ENCODE data around the gene FAM83E. TPM values are rescaled to one million over a fixed set of nuclear protein-coding genes. Genes with fewer than 3 reads are reported as not detected.

Gene FAM83E
- total and polyA plus RNA-seq, 4 donors: 0.45 to 12.3 (median 0.74) TPM; not detected in 1

- H3K4me3 ChIP-seq (ENCODE audit: low read length in 2 of 2): no peak overlapping the region
- intact Hi-C loops (cut with DNase I): no loop called here
- WGBS, 2 donors: 36 to 38% methylated on average over 16 of the region's 16 CpGs
- no peak for DNase-seq
- H3K9me3 ChIP-seq (ENCODE audit: control insufficient read depth, low read length): no peaks in the 10 kb centered on the region
- H3K27ac ChIP-seq (ENCODE audit: low read depth in 1 of 2, low read length in 2 of 2): no peak overlapping the region
- no peaks in the 10 kb centered on the region for H3K36me3 ChIP-seq (ENCODE audit: control insufficient read depth in 1 of 2, insufficient read depth in 2 of 2, low read length in 1 of 2)
- no peaks in the 10 kb centered on the region for H3K4me1 ChIP-seq (ENCODE audit: control insufficient read depth in 1 of 2, insufficient read depth in 2 of 2, low read length in 2 of 2)
- no peaks in the 10 kb centered on the region for H3K27me3 ChIP-seq (ENCODE audit: control insufficient read depth in 1 of 2, insufficient read depth in 2 of 2, low read length in 1 of 2)
- ATAC-seq (ENCODE audit: low FRiP score): no peak
Measured at GRCh38 chr19:48656840-48657474, 42.1 kb upstream of the FAM83E start.

GRCh38 chr19:48654299-48655059 is 39.6 kb upstream of the FAM83E start:
- Histone ChIP-seq H3K4me1 (ENCODE audit: control insufficient read depth in 1 of 2, insufficient read depth in 2 of 2, low read length in 2 of 2) (no peaks in the 10 kb centered on the region), H3K4me3 (ENCODE audit: low read length in 2 of 2) (no peak overlapping the region), H3K27me3 (ENCODE audit: control insufficient read depth in 1 of 2, insufficient read depth in 2 of 2, low read length in 1 of 2) (no peaks in the 10 kb centered on the region), H3K36me3 (ENCODE audit: control insufficient read depth in 1 of 2, insufficient read depth in 2 of 2, low read length in 1 of 2) (no peaks in the 10 kb centered on the region), H3K9me3 (ENCODE audit: control insufficient read depth, low read length) (no peaks in the 10 kb centered on the region), H3K27ac (ENCODE audit: low read depth in 1 of 2, low read length in 2 of 2) (no peak overlapping the region)
- DNase-seq (no peak), ATAC-seq (ENCODE audit: low FRiP score) (no peak)
- intact Hi-C loops (cut with DNase I): no loop called here
- 36 to 42% methylated on average over 11 of the region's 11 CpGs for WGBS, 2 donors

GRCh38 chr19:48651683-48652048 is 36.8 kb upstream of the FAM83E start:
- H3K4me1 ChIP-seq (ENCODE audit: control insufficient read depth in 1 of 2, insufficient read depth in 2 of 2, low read length in 2 of 2): no peaks in the 10 kb centered on the region
- H3K36me3 ChIP-seq (ENCODE audit: control insufficient read depth in 1 of 2, insufficient read depth in 2 of 2, low read length in 1 of 2): no peaks in the 10 kb centered on the region
- DNase-seq (no peak), ATAC-seq (ENCODE audit: low FRiP score) (no peak)
- intact Hi-C loops (cut with DNase I): no loop called here
- no peaks in the 10 kb centered on the region for H3K27me3 ChIP-seq (ENCODE audit: control insufficient read depth in 1 of 2, insufficient read depth in 2 of 2, low read length in 1 of 2)
- no peak overlapping the region for H3K27ac ChIP-seq (ENCODE audit: low read depth in 1 of 2, low read length in 2 of 2)
- no peak overlapping the region for H3K4me3 ChIP-seq (ENCODE audit: low read length in 2 of 2)
- no peaks in the 10 kb centered on the region for H3K9me3 ChIP-seq (ENCODE audit: control insufficient read depth, low read length)
- WGBS, 2 donors: 65 to 90% methylated on average over 5 of the region's 5 CpGs

GRCh38 chr19:48650974-48651682 is 36.3 kb upstream of the FAM83E start:
- DNase-seq: no peak
- Histone ChIP-seq H3K27ac (ENCODE audit: low read depth in 1 of 2, low read length in 2 of 2) (no peak overlapping the region), H3K36me3 (ENCODE audit: control insufficient read depth in 1 of 2, insufficient read depth in 2 of 2, low read length in 1 of 2) (no peaks in the 10 kb centered on the region), H3K9me3 (ENCODE audit: control insufficient read depth, low read length) (no peaks in the 10 kb centered on the region), H3K27me3 (ENCODE audit: control insufficient read depth in 1 of 2, insufficient read depth in 2 of 2, low read length in 1 of 2) (no peaks in the 10 kb centered on the region), H3K4me1 (ENCODE audit: control insufficient read depth in 1 of 2, insufficient read depth in 2 of 2, low read length in 2 of 2) (no peaks in the 10 kb centered on the region), H3K4me3 (ENCODE audit: low read length in 2 of 2) (no peak overlapping the region)
- intact Hi-C loops (cut with DNase I): no loop called here
- WGBS, 2 donors: 87% methylated on average over 12 of the region's 12 CpGs
- ATAC-seq (ENCODE audit: low FRiP score): no peak

- 70 to 72% methylated on average over 2 of the region's 2 CpGs for WGBS, 2 donors
- intact Hi-C loops (cut with DNase I): loop anchor here in 1 of 2 donors (5.0 to 10.0 kb wide), 3 partner anchors 69 to 327 kb away; partner anchors contain the start of gene MAMSTR
Measured at GRCh38 chr19:48648134-48648533, 33.3 kb upstream of the FAM83E start.

GRCh38 chr19:48646722-48647216 is 31.9 kb upstream of the FAM83E start:
- Histone ChIP-seq H3K27me3 (ENCODE audit: control insufficient read depth in 1 of 2, insufficient read depth in 2 of 2, low read length in 1 of 2) (no peaks in the 10 kb centered on the region), H3K4me3 (ENCODE audit: low read length in 2 of 2) (no peak overlapping the region), H3K27ac (ENCODE audit: low read depth in 1 of 2, low read length in 2 of 2) (no peak overlapping the region), H3K9me3 (ENCODE audit: control insufficient read depth, low read length) (no peaks in the 10 kb centered on the region), H3K4me1 (ENCODE audit: control insufficient read depth in 1 of 2, insufficient read depth in 2 of 2, low read length in 2 of 2) (peaks cover 0 to 3% of the 10 kb centered on the region in 2 donors), H3K36me3 (ENCODE audit: control insufficient read depth in 1 of 2, insufficient read depth in 2 of 2, low read length in 1 of 2) (no peaks in the 10 kb centered on the region)
- WGBS, 2 donors: 12 to 25% methylated on average over 4 to 9 of the region's 10 CpGs
- ATAC-seq (ENCODE audit: low FRiP score) (no peak), DNase-seq (no peak)
- intact Hi-C loops (cut with DNase I): loop anchor here in 1 of 2 donors (5.0 to 10.0 kb wide), 3 partner anchors 71 to 328 kb away; partner anchors contain the start of gene MAMSTR

More at GRCh38 chr19:48648134-48648533, 33.3 kb upstream of the FAM83E start:
- no peaks in the 10 kb centered on the region for H3K36me3 ChIP-seq (ENCODE audit: control insufficient read depth in 1 of 2, insufficient read depth in 2 of 2, low read length in 1 of 2)
- no peak for ATAC-seq (ENCODE audit: low FRiP score)
- no peaks in the 10 kb centered on the region for H3K27me3 ChIP-seq (ENCODE audit: control insufficient read depth in 1 of 2, insufficient read depth in 2 of 2, low read length in 1 of 2)
- no peak overlapping the region for H3K4me3 ChIP-seq (ENCODE audit: low read length in 2 of 2)
- H3K9me3 ChIP-seq (ENCODE audit: control insufficient read depth, low read length): no peaks in the 10 kb centered on the region
- H3K4me1 ChIP-seq (ENCODE audit: control insufficient read depth in 1 of 2, insufficient read depth in 2 of 2, low read length in 2 of 2): peaks cover 0 to 3% of the 10 kb centered on the region in 2 donors
- no peak for DNase-seq
- H3K27ac ChIP-seq (ENCODE audit: low read depth in 1 of 2, low read length in 2 of 2): no peak overlapping the region

- ATAC-seq (ENCODE audit: low FRiP score) (peak; percentile 95), DNase-seq (peak; percentile 92 to 95)
- H3K4me3 ChIP-seq (ENCODE audit: low read length in 2 of 2): peak within 1 kb of the TSS; percentile 7 to 8
- H3K36me3 ChIP-seq (ENCODE audit: control insufficient read depth in 1 of 2, insufficient read depth in 2 of 2, low read length in 1 of 2): no peaks in the 10 kb centered on the region
- H3K9me3 ChIP-seq (ENCODE audit: control insufficient read depth, low read length): no peaks in the 10 kb centered on the region
- WGBS, 2 donors: 1% methylated on average over 23 to 33 of the region's 33 CpGs
- intact Hi-C loops (cut with DNase I): loop anchor here in 1 of 2 donors (5.0 to 10.0 kb wide), 3 partner anchors 71 to 329 kb away; partner anchors contain the start of gene MAMSTR
- H3K27me3 ChIP-seq (ENCODE audit: control insufficient read depth in 1 of 2, insufficient read depth in 2 of 2, low read length in 1 of 2): no peaks in the 10 kb centered on the region
- peak within 1 kb of the TSS; percentile 1 to 18 for H3K27ac ChIP-seq (ENCODE audit: low read depth in 1 of 2, low read length in 2 of 2)
- peaks cover 0 to 3% of the 10 kb centered on the region in 2 donors for H3K4me1 ChIP-seq (ENCODE audit: control insufficient read depth in 1 of 2, insufficient read depth in 2 of 2, low read length in 2 of 2)
Measured at GRCh38 chr19:48646001-48646721, 31.3 kb upstream of the FAM83E start, which contains the start of gene CA11. Gene CA11, minus strand, starts transcription at chr19:48646187. Its CDS starts 555 bp downstream, at chr19:48645632.

- Histone ChIP-seq H3K4me1 (ENCODE audit: control insufficient read depth in 1 of 2, insufficient read depth in 2 of 2, low read length in 2 of 2) (peaks cover 0 to 3% of the 10 kb centered on the region in 2 donors), H3K36me3 (ENCODE audit: control insufficient read depth in 1 of 2, insufficient read depth in 2 of 2, low read length in 1 of 2) (no peaks in the 10 kb centered on the region), H3K4me3 (ENCODE audit: low read length in 2 of 2) (peak overlapping the region in 1 of 2 donors; percentile 8), H3K27ac (ENCODE audit: low read depth in 1 of 2, low read length in 2 of 2) (peak overlapping the region in 1 of 2 donors; percentile 1), H3K27me3 (ENCODE audit: control insufficient read depth in 1 of 2, insufficient read depth in 2 of 2, low read length in 1 of 2) (no peaks in the 10 kb centered on the region), H3K9me3 (ENCODE audit: control insufficient read depth, low read length) (no peaks in the 10 kb centered on the region)
- no peak for DNase-seq
- 0% methylated on average over 6 of the region's 6 CpGs for WGBS, 2 donors
- intact Hi-C loops (cut with DNase I): loop anchor here in 1 of 2 donors (5.0 to 10.0 kb wide), 3 partner anchors 72 to 329 kb away; partner anchors contain the start of gene MAMSTR
- peak; percentile 20 for ATAC-seq (ENCODE audit: low FRiP score)
Measured at GRCh38 chr19:48645620-48646000, 30.7 kb upstream of the FAM83E start.

All from aorta (tissue), 5 donors.